ENCODE measurements around the gene WNK3. TPM values are rescaled to one million over a fixed set of nuclear protein-coding genes. Genes with fewer than 3 reads are reported as not detected.

WNK3 gene
- 2.9 and 4.9 TPM in 2 replicates for total RNA-seq

GRCh38 chrX:54357414-54358377, at the start of gene WNK3:
Gene WNK3 (minus strand): TSS chrX:54358046.

GRCh38 chrX:54182864-54183613, 174.8 kb downstream of the WNK3 start, which contains the start of gene FAM120C:
Gene FAM120C (minus strand): TSS chrX:54183254. CDS start chrX:54183198, 56 bp downstream.

Small RNA genes lying within 50 kb of the gene (small RNA-seq; reads per million reads assigned to genes)
- gene AL589872.1 (not detected), gene RNU6-434P (not detected)

Other genes with a start within 250 kb of the WNK3 start
- gene FAM120C, start 174.8 kb downstream of the WNK3 start, total RNA-seq = 7.7 and 9.2 TPM in 2 replicates
- 9.1 and 10.7 TPM in 2 replicates for gene TSR2, start 82.4 kb upstream of the WNK3 start, total RNA-seq
- 12.5 and 14.4 TPM in 2 replicates for gene FGD1, start 138.2 kb upstream of the WNK3 start, total RNA-seq
- gene GNL3L, start 172.2 kb upstream of the WNK3 start, total RNA-seq = 38.7 and 44.0 TPM in 2 replicates

Data from hair follicle dermal papilla cell (primary cell).